Measurements from ENCODE around the gene MPI.

The MPI gene

GRCh38 chr15:74950078-74950908 lies 60.5 kb downstream of the MPI start:
- peak; percentile 79 for DNase-seq

GRCh38 chr15:74951006-74951405 lies 61.2 kb downstream of the MPI start:
- no peak for DNase-seq

Measured in left hindlimb (tissue), 1 donor.